ENCODE measurements around the gene LENEP.
"Not testable (repeated sequence)": the region's sequence is repeated elsewhere in the genome, so short reads cannot be mapped to it uniquely, and the experiment has no call there.

LENEP gene

GRCh38 chr1:154974808-154975408, 18.5 kb upstream of the LENEP start:
- H3K4me3 ChIP-seq (ENCODE audit: low read depth, low read length): peak overlapping the region; percentile 68

GRCh38 chr1:154975409-154976059, 17.9 kb upstream of the LENEP start:
- H3K4me3 ChIP-seq (ENCODE audit: low read depth, low read length): peak overlapping the region; percentile 68

- H3K4me3 ChIP-seq (ENCODE audit: low read depth, low read length): not testable (repeated sequence)
Observed at GRCh38 chr1:154977762-154978161, 15.6 kb upstream of the LENEP start.

- H3K4me3 ChIP-seq (ENCODE audit: low read depth, low read length): no peak overlapping the region
Observed at GRCh38 chr1:154978360-154978759, 15.0 kb upstream of the LENEP start.

GRCh38 chr1:154982341-154982740, 11.0 kb upstream of the LENEP start:
- peak overlapping the region; percentile 18 for H3K4me3 ChIP-seq (ENCODE audit: low read depth, low read length)

GRCh38 chr1:154982897-154983648, 10.3 kb upstream of the LENEP start, which contains the start of gene FLAD1:
Gene FLAD1, plus strand, starts transcription at chr1:154983344. Its CDS starts 351 bp downstream, at chr1:154983695.
- peak within 1 kb of the TSS; percentile 98 for H3K4me3 ChIP-seq (ENCODE audit: low read depth, low read length)

GRCh38 chr1:154983776-154984466, 9.5 kb upstream of the LENEP start:
- H3K4me3 ChIP-seq (ENCODE audit: low read depth, low read length): peak overlapping the region; percentile 98

- not testable (repeated sequence) for H3K4me3 ChIP-seq (ENCODE audit: low read depth, low read length)
Observed at GRCh38 chr1:154986736-154987135, 6.7 kb upstream of the LENEP start.

- H3K4me3 ChIP-seq (ENCODE audit: low read depth, low read length): no peak overlapping the region
Observed at GRCh38 chr1:154987326-154987725, 6.1 kb upstream of the LENEP start.

- H3K4me3 ChIP-seq (ENCODE audit: low read depth, low read length): no peak overlapping the region
Observed at GRCh38 chr1:154988058-154988954, 5.1 kb upstream of the LENEP start.

- H3K4me3 ChIP-seq (ENCODE audit: low read depth, low read length): no peak overlapping the region
Observed at GRCh38 chr1:154989195-154989860, 4.1 kb upstream of the LENEP start.

- H3K4me3 ChIP-seq (ENCODE audit: low read depth, low read length): no peak overlapping the region
Observed at GRCh38 chr1:154990276-154990675, 3.1 kb upstream of the LENEP start.

GRCh38 chr1:154992721-154993571, 440 bp upstream of the LENEP start:
- H3K4me3 ChIP-seq (ENCODE audit: low read depth, low read length): no peak overlapping the region

GRCh38 chr1:154994269-154994587, 842 bp downstream of the LENEP start:
- no peak overlapping the region for H3K4me3 ChIP-seq (ENCODE audit: low read depth, low read length)

- H3K4me3 ChIP-seq (ENCODE audit: low read depth, low read length): no peak overlapping the region
Observed at GRCh38 chr1:154994591-154994990, 1.2 kb downstream of the LENEP start.

GRCh38 chr1:154995301-154995983, 2.1 kb downstream of the LENEP start:
- not testable (repeated sequence) for H3K4me3 ChIP-seq (ENCODE audit: low read depth, low read length)

- H3K4me3 ChIP-seq (ENCODE audit: low read depth, low read length): no peak overlapping the region
Observed at GRCh38 chr1:154996966-154997701, 3.7 kb downstream of the LENEP start.

Measured in iPS-11a (cell line).